Renal cortex interstitium (tissue), 3 donors: Measurements from ENCODE around the gene FRAS1. TPM values are rescaled to one million over a fixed set of nuclear protein-coding genes. Genes with fewer than 3 reads are reported as not detected.

Source experiments
- polyA plus RNA-seq, 3 donors: library from polyadenylated mRNA; unstranded; fragments of 120-200 nt; gene quantifications; one replicate each; pipeline ENCODE4 v1.2.1, GENCODE V29; 2013; ENCODE audit not compliant: insufficient read length in 3 of 3

FRAS1 gene
- polyA plus RNA-seq, 3 donors: 79.1 to 92.9 (median 84.9) TPM

Other genes with a start within 250 kb of the FRAS1 start
- 10 to 100 TPM; 32.8 to 39.7 (median 38.9) TPM for gene CNOT6L, start 238.0 kb upstream of the FRAS1 start, polyA plus RNA-seq
- gene MRPL1, start 194.5 kb upstream of the FRAS1 start, polyA plus RNA-seq: 10 to 100 TPM; 53.3 to 63.9 (median 54.5) TPM